DMS53 treated with DMSO at 0.1 percent for 48 hours (cell line): ENCODE data around the gene ZNF302.
"Not testable (repeated sequence)": the region's sequence is repeated elsewhere in the genome, so short reads cannot be mapped to it uniquely, and the experiment has no call there.

Experiments
- DNase-seq: peaks from one replicate; lab custom pipeline; 2025; ENCODE audit not compliant: unreplicated experiment; lab: John Stamatoyannopoulos, UW

The ZNF302 gene

DNA sequence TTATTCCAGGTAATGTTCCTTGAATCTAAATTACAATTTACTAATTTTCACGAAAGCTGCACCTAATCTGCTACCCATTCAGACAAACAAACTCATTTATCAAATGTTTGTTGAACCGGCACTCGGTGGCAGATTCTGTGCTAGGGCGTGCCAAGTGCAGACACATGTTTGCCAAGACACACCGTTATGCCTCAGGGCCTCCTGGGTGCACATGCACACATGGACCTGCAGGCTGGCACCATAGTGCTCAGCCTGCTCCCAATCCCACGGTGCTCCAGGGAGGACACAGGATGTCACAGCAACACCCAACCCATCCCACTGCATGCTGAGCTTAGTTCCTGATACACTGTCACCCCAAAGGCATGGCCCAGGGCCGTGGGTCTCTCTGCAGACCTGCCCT is 8.2 kb upstream of the ZNF302 start:
- DNase-seq = no peak

DNA sequence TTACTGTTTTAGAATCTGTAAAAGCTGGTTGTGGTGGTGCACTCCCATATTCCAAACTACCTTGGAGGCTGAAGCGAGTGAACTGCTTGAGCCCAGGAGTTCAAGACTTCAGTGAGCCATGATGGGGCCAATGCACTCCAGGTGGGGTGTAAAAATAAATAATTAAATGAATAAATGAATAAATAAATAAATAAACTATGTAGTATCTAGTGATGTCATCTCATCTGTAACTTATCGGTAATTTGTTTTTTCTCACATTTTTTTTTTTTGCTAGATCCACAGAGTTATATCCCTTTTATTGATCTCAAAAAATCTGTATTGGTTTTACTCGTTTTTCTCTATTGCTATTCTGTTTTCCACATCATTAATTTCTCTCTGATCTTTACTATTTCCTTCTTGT is 5.5 kb upstream of the ZNF302 start:
- no peak for DNase-seq

DNA sequence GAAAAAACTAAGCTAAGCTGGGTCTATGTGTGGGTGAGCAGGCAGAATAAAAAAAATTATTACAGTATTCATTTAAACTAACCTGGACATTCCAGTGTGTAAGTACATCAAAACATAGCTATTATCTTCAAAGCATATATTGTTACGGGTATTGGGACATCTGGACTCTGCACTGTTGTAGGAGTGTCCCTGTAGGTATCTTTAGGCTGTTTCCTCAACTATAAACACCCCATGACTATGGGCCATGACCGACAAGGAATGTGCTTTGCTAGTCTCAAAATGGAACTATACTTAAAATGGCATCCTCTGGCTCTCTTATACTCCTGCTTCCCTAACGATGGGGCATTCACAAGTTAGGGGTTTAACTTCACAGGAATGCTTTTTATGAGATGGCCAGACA is 3.9 kb upstream of the ZNF302 start:
- DNase-seq = no peak

DNA sequence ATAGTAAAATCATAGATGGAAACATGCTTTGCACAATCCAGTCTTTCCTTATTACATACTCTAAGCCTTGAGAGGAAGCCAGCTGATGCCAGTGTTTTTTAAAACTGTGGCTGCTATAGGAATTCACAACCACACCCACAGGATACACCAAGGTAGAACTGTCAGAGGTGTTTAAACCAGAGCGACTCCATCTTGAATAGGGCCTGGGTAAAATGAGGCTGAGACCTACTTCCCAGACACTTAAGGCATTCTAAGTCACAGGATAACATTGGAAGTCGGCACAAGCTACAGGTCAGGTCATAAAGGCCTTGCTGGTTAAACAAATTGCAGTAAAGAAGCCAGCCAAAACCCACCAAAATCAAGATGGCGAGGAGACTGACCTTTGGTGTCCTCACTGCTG is 2.2 kb upstream of the ZNF302 start:
- no peak for DNase-seq

DNA sequence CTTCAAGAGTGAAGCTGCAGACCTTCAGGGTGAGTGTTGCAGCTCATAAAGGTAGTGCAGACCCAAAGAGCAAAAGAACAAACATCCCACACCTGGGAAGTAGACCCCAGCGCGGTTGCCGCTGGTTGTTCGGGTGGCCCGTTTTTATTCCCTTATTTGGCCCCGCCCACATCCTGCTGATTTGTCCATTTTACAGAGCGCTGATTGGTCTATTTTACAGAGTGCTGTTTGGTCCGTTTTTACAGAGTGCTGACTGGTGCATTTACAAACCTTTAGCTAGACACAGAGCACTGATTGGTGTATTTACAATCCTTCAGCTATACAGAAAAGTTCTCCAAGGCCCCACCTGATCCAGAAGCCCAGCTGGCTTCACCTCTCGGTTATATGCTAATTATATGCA is 1.6 kb upstream of the ZNF302 start:
- no peak for DNase-seq

DNA sequence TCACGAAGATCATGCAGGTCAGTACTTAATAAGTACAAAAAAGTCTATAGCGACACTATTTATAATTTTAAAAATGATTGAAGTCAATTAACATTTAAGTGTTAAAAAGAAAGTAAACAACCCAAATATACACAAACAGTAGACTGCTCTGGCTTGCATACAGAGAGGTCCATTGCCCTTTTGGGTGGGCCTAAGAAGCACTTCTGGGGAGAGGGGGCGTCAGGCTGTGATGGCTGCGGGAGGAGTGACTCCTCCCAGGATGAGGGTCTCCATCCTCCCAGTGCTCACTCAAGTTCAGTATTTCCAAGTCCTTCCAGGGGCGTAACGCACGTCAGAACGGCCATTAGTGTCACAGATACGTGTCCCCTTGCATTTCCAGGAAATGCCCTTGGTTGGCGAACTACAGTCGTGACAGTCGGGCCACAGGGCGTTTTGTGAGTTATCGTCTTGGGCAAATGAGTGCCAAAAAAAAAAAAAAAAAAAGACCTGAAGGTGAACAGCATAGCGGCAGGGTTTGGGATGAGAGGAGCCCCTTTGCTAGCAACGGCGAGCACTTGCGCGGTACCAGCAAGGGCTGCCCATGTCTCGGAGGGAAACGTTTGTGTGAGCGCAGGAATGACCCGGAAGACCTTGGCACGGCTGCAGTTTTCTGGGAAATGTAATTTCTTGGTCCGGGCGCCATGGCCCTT is 637 bp upstream of the ZNF302 start, which contains the start of gene SCGB2B2:
SCGB2B2 (minus strand) TSS at position 463 of the 689 bp plus-strand sequence. CDS start 82,596 bp downstream, outside the sequence.
- peak; percentile 98 for DNase-seq

DNA sequence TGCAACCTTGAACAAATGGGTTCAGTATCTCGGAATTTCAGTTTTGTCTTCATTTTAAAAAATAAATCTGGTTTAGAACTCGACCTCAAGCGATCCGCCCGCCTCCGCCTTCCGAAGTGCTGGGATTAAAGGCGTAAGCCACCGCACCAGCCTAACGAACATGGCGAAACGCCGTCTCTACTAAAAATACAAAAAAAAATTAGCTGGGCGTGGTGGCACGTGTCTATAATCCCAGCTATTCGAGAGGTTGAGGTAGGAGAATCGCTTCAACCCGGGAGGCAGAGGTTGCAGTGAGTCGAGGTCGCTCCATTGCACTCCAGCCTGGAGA is 571 bp downstream of the ZNF302 start:
- no peak for DNase-seq

DNA sequence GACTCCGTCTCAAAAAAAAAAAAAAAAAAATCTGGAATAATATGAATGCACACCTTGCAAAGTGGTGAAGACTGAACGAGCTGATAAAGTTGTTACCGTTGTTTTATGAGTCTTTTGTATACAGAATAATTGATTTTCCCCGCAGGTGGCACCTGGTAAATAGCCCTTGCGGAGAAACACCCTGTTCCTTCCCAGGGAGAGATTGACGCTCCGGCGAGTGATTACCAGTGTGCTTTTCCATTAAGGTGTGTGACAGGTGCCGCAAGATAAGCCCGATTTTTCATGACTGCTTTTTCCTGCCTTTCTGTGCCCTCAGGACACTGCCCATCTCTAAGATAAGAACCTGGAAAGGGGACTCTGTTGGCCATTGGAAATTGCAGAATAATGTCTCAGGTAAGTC is 943 bp downstream of the ZNF302 start:
- DNase-seq = no peak

DNA sequence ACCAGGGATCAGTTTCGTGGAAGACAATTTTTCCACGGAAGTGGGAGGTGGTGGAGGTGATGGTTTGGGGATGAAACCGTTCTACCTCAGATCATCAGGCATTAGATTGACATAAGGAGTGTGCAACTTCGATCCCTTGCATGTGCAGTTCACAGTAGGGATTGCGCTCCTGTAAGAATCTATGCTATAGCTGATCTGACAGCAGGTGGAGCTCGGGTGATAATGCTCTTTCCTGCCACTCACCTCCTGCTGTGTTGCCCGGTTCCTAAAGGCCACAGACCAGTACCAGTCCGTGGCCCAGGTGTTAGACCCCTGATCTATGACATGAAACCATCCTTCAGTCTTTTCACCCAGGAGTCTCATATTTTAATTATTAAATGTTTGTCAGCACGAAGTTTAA is 4.0 kb downstream of the ZNF302 start:
- DNase-seq = no peak

DNA sequence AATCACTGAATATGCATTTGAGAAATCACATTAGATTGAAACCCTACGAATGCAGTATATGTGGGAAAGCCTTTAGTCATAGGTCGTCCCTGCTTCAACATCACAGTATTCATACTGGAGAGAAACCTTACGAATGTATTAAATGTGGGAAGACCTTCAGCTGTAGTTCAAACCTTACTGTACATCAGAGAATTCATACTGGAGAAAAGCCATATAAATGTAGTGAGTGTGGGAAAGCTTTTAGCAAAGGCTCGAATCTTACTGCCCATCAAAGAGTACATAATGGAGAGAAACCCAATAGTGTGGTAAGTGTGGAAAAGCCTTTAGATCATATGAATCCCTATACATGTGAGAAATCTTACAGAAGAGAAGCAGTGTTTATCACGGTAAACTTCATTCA is 7.8 kb downstream of the ZNF302 start:
- DNase-seq = not testable (repeated sequence)

DNA sequence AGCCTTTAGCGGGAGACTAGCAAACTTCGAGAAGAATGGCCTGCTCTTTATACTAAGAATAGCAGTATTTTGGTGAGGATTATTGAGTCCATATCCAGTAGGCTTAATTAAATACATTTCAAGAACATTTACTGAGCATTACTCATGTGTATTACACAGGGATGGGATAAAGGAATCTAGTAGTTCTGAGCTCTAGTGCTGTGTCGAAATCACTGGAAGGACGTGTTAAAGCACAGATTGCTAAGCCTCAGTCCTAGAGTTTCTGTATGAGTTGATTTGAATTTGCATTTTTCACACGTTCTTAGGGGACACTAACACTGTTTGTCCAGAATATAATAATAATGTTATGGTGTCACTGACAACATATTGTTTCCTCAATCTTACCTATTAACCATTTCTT is 9.0 kb downstream of the ZNF302 start:
- DNase-seq = no peak

DNA sequence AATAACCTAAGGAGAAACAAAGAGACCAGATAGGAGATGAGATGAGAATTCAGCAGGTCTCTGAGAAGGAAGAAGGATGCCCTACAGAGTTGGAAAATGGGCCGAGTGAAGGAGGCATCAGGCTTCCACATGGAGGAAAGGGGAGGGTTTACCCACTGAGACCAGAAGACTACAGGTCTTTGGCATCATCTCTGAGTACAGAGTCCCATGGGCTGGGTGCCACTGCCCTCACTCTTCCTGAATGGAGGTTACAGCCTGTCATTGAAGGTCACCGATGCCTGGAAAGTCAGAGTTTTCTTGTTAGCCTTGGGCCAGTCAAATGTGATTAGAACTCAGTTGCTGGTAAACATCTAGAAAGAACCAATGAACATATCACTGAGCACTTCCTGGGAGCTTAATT is 9.9 kb downstream of the ZNF302 start:
- DNase-seq = no peak

DNA sequence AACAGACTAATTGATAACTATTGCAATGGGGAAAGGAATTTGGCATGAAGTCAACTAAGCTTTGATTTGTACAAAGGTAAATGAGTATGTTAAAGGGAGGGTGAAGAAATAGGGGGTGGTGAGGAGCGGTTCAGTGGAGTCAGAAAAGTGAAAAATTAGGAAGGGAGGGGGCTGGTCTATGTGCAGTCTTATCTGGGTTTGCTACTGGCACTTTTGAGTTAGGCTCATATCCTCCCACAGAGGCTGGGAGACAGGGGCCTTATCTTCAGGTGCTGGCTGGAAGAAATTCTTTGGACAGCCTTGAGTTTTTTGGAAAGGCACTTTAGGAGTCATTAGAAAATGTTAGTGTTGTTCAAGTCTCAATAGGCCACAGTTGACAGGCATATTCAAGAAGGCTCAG is 11.1 kb downstream of the ZNF302 start:
- DNase-seq = no peak

DNA sequence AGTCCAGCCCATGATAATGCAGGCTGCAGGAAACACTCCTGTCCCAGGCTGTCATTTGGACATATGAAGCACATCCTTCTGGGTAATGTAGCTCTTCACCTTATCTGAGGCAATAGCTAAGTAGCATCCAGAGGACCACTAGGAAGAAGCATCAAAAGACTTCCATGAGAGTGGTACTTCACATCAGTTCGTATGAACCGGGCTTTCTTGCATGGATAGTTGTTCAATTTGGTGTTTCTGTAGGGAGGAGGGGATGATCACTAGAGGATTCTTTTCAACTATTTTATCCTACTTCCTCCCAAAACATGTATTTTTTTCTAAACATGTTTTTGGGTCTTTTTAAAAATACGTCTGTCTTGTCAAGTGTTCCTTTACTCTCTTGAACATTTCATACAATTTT is 12.9 kb downstream of the ZNF302 start:
- DNase-seq = no peak

DNA sequence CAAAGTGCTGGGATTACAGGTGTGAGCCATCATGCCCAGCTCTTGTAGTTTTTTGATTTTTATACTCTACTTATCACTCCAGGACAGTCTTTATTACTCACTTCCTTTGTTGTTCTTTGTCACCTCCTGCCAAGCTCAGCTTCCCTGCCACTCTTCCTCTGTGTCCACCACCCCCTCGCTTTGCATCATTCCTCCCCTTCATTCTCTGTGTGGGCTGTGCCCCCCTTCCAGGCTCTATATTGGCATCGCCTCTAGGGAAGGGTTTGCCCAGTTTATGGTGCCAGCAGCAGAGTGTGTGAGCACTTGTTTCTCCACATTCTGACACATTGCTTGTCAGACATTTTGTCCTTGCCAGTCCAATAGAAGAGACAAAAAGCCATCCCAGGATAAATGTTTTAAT is 15.1 kb downstream of the ZNF302 start:
- no peak for DNase-seq

DNA sequence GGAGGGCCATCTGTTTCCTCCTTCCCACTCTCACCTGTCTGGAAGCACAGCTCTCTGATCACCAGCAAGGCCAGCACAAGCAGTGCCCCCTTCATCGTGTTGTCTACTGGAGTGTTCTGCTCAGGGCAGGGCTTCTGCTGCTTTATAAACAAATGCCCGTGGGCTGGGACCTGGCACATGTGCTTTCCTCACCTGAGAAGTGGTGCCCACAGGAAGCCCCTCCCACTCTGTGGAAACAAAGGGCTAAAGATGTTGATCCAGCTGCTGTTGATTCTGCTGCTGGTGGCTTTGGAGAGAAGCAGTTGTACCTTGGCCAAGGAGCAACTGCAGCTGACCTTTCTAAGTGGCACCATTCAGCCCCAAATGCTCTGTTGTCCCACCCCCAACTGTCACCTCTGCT is 30.2 kb downstream of the ZNF302 start:
- peak; percentile 93 for DNase-seq

DNA sequence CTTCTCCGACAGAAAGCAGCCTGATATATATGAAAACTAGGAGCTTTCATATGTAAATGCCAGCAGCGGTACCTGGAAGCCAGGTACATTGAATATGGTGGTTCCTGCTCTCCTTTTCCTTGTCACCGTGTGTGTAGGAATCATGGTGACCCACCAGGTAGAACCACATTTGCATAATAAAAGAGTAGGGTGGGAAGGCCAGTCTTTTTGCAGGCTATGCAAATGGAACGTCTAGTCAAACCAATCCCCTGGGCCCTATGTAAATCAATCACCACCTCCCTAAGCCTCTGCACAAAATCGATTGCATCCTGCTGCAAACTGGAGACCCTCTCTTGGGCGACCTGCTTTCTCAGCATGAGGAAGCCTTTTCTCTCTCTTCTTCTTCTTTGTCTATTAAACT is 34.4 kb downstream of the ZNF302 start:
- DNase-seq = no peak

DNA sequence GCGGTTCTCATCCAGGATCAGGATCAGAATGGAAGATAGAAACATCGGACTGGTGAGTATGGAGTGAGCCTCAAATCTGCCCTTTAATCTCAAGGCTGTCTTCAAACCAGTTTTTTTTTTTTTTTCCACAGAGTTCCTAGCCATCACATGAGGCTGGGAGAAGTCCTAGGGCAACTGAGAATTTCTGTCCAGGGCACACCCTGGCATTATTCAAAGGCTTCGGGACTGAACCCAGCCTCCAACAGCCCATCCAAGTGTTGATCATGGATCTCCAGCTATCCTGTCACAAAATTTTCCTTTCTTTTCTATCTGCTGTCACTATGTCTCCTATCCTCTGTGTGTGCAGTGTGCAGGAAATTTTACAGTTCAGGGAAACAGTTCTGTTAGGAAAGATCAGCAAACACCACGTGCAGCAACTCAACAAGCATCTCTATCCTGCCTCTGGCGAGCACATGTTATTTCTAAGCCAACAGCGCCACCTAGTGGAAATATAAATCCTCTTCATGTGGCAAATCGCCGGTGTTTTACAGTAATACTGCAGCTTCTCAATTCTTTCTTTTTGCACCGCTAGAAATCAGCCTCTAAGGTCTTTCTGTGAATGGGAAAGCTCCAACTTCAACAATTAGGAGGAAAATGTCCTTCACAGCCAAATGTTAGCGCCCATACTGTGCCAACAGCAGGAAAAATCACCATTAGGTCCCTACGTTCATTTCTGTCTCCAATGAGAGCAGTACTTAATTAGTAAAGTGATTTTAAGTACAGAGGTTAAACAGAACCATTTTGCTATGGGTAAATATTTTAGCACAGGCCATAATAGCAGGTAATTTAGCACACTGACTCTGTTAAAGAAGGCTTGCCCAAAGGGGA is 35.1 kb downstream of the ZNF302 start:
- peak; percentile 89 for DNase-seq

DNA sequence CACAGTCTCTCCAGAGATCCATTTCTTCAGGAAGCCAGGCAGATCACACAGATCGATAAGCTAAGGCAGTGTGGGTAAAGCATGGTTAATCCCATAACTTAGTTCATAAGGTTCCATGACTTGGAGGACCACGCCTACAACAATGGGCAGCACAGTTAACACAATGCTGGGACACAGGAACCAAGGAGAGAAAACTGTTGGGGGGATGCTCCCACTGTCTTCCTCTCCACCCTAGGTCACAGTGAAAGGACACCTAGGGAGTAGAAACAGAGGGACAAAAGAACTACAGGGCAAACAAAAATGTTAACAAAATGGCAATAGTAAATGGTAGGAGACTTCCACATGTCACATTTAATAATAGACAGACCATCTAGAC is 35.8 kb downstream of the ZNF302 start:
- no peak for DNase-seq

DNA sequence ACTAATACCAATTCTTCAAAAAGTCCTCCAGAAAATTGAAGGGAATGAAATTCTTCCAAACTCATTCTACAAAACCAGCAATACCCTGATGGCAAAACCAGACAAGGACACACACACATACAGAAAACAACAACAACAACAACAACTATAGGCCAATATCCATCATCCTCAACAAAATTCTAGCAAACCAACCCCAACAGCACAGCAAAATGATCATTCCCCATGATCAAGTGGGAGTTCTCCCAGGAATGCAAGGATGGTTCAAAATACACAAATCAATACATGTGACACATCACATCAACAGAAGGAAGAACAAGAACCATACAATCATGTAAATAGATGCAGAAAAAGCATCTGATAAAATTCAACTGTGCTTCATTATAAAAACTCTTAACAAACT is 37.9 kb downstream of the ZNF302 start:
- DNase-seq = no peak

DNA sequence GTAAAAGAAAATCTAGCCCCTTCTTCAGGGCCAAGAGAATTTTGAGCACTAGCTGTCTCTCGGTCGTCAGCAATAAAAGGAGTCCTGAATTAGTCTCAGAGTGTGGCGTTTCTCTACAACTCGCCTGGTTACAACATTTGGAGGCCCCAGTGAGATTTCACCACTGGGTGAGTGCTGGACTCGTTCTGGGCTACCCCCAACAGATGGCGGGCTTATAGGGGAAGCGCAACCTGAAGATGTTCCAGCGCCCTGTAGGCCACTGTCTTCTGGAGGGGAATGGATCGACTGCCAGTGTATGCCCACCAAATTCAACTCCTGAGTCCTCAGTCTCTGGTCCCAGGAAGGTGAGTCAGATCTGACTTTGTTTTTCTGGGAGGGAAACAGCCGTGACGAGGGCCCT is 44.9 kb downstream of the ZNF302 start:
- DNase-seq = no peak

DNA sequence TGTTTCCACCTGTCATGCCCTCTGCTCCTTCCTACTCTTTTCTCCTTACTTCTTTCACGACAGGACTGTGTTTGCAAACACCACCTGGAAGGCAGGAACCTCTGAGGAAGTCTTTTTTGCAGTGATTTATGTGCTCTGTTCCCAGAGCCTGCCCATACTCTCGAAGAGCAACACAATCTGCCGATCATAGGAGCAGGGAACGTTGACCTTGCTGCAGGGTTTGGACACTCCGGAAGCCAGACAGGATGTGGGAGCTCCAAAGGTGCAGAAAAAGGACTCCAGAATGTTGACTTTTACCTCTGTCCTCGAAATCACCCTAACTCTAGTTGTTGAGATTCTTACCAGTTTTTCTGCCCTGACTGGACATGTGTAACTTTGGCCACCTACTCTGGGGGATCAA is 47.9 kb downstream of the ZNF302 start:
- no peak for DNase-seq
